Measurements from ENCODE around the gene SMARCC1.

DNA sequence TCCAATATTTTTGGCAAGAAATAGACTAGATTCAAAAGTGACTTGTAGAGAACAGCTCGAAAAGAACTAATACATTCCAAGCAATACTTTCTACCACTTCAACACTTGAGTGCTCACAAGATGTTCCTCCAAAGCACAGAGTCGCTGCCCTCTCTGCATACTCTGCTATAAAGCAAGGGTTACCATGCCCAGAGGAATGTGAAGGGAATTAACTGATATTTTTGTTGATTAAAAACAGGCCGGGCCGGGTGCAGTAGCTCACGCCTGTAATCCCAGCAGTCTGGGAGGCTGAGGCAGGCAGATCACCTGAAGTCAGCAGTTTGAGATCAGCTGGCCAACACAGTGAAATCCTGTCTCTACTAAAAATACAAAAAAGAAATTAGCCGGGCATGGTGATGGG lies 145.5 kb downstream of the SMARCC1 start:
- TF ChIP-seq CTCF (IDR thresholded peaks at IDR 0.05) (no peak), REST (IDR thresholded peaks at IDR 0.05; ENCODE audit: insufficient read depth in 1 of 2, low read depth in 2 of 2, low read length in 1 of 2) (no peak), POLR2AphosphoS5 (IDR thresholded peaks at IDR 0.05; ENCODE audit: low read depth, low read length) (no peak), TCF7L2 (IDR thresholded peaks at IDR 0.05; ENCODE audit: low read depth, low read length) (no peak)

Measured in Panc1 (cell line).